Measurements from ENCODE around the gene ITFG1.

DNA sequence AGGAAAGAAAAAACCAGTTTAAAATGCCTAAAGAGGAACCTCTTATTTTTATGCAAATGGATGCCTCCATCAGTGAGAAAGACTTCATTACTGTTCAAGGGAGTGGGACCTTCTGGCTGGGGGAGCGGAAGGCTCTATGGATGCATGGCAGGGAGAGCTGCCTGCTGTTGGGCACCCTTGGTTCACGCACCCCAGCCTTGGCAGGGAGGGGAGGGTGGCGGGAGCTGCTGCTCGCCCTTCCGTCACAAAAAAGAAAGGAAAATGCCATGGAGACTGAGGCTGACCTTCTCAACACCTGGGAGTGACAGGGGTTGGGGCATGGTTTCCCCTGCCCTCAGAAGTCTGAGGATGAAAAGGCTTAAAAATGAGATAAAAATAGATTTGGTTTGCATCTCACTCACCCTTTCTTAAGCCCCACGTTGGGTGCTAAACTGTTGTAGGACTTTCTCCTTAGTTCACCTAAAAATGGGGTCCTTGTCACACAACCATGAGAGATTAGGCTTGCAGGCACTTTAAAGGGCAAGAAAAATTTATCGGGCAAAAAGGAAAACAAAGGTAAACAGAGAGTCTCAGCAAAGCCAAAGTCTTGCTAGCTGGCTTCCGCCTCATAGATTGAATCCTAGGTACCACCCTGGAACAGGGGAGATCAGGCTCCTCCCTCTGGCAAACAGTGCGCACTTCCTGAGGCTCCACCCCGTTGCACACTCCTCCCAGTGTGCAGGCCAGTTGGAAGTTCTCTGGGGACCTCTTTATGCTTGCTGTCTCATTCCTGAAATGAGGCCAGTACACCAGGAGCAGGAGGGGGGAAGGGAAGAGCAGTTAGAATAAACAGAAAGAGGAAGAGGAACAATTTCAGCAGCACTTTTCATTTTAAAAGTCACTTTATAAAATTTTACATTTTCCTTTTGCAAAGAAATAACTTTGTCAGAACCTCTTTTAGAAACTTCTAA, 31.8 kb upstream of the ITFG1 start:
- TF ChIP-seq POLR2AphosphoS5 (IDR thresholded peaks at IDR 0.05; ENCODE audit: borderline replicate concordance, low read depth, low read length) (no peak), EZH2 (IDR thresholded peaks at IDR 0.05) (no peak), FOXP2 (optimal IDR thresholded peaks at IDR 0.05; ENCODE audit: control extremely low read depth, extremely low read length, insufficient read depth) (no peak)

All from SK-N-MC (cell line).